Endodermal cell (in vitro differentiated cells): ENCODE data around the gene TMEM200C. TPM values are rescaled to one million over a fixed set of nuclear protein-coding genes. Genes with fewer than 3 reads are reported as not detected.

Experiments
- DNase-seq: peaks from one replicate; pipeline ENCODE4 v3.0.0-alpha.2; 2017
- H3K27ac ChIP-seq: 2 replicates; pipeline ENCODE4 v1.5.1; 2013; ENCODE audit warnings: mild to moderate bottlenecking, low read depth, low read length, moderate library complexity
- H3K27me3 ChIP-seq: 2 replicates; pipeline ENCODE4 v1.6.1; 2013; ENCODE audit warnings: mild to moderate bottlenecking, low read length, moderate library complexity; ENCODE audit not compliant: insufficient read depth, control insufficient read depth, poor library complexity, severe bottlenecking
- H3K36me3 ChIP-seq: 2 replicates; pipeline ENCODE4 v1.7.0; 2013; ENCODE audit warnings: mild to moderate bottlenecking, low read length, moderate library complexity; ENCODE audit not compliant: control insufficient read depth, insufficient read depth
- H3K4me1 ChIP-seq: one replicate; pipeline ENCODE4 v1.7.0; 2013; ENCODE audit warnings: low read length; ENCODE audit not compliant: control insufficient read depth, insufficient read depth
- H3K4me3 ChIP-seq: 2 replicates; pipeline ENCODE4 v1.5.1; 2013; ENCODE audit warnings: mild to moderate bottlenecking, low read length, moderate library complexity
- H3K9ac ChIP-seq: 2 replicates; pipeline ENCODE4 v1.6.1; 2013; ENCODE audit warnings: mild to moderate bottlenecking, low read length, moderate library complexity; ENCODE audit not compliant: poor library complexity, severe bottlenecking; ENCODE audit errors: extremely low read depth
- H3K9me3 ChIP-seq: 2 replicates; pipeline ENCODE4 v1.6.1; 2013; ENCODE audit warnings: mild to moderate bottlenecking, low read length, moderate library complexity; ENCODE audit not compliant: control insufficient read depth
- H3K27ac Mint-ChIP-seq: 2 replicates; pipeline ENCODE4 v1.8.0; 2020; ENCODE audit warnings: mixed read lengths
- H3K27me3 Mint-ChIP-seq: 2 replicates; pipeline ENCODE4 v1.8.0; 2021; ENCODE audit warnings: mild to moderate bottlenecking, mixed read lengths; ENCODE audit not compliant: insufficient read depth
- H3K36me3 Mint-ChIP-seq: 2 replicates; pipeline ENCODE4 v1.8.0; 2020; ENCODE audit warnings: low read depth, mixed read lengths
- H3K4me1 Mint-ChIP-seq: 2 replicates; pipeline ENCODE4 v1.8.0; 2020; ENCODE audit warnings: mixed read lengths
- H3K4me3 Mint-ChIP-seq: 2 replicates; pipeline ENCODE4 v1.8.0; 2020; ENCODE audit warnings: mild to moderate bottlenecking, moderate library complexity, mixed read lengths
- H3K9me3 Mint-ChIP-seq: 2 replicates; pipeline ENCODE4 v1.8.0; 2020; ENCODE audit warnings: mild to moderate bottlenecking, mixed read lengths
- WGBS, 2 experiments: methylation state at CpG; one replicate each; pipeline versions ENCODE4 v1.1.5 to v1.1.7; 2013; ENCODE audit warnings: missing lambda C conversion rate in 2 of 2, mixed read lengths in 1 of 2; ENCODE audit not compliant: insufficient coverage in 1 of 2, insufficient read length in 1 of 2; 5-methylcytosine and 5-hydroxymethylcytosine counted together
- microRNA-seq: library from miRNA; unstranded; fragments of <30 nt; microRNA quantifications from one replicate; pipeline ENCODE4 v1.2.0, GENCODE V29; 2020; ENCODE audit warnings: borderline microRNAs expressed
- total RNA-seq, 2 donors: library from RNA; stranded (reverse); fragmentation: NEBNext Ultra II Directional in 1 of 2; extraction: Animal tissue kit (Norgen Biotek cat#: 25700) in 1 of 2; gene quantifications; 2 replicates in 1 of 2; 3 replicates in 1 of 2; pipeline ENCODE4 v1.2.1, GENCODE V29; 2021
- TF ChIP-seq, protein P1 (sequence below): fragments of 200-600 bp; sonication (generic); conservative IDR thresholded peaks from 2 replicates; pipeline ENCODE4 v1.5.0; 2021; ENCODE audit warnings: antibody characterized with exemption, mild to moderate bottlenecking

TMEM200C gene
- total RNA-seq, 2 donors from 2014 or later = 4.7 to 7.3 TPM

DNA sequence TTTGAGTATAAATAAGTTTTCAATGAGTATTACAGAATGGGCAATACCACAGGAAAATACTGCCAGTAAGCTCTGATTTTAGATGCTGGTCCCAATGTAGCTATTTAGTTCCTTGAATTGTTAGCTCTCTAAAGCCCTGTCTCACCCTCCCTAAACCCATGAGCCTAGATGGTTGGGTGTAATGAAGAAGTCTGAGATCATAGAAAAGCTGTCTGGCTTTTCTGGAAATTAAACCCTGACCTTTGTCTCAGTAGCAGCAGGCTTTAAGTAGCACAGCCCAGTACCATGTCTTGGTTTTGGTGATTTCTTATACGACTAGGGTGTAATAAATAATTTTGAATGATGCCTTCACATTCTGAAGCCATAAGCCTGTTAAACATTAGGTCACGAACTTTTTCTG, 55.3 kb downstream of the TMEM200C start:
- Mint-ChIP-seq H3K36me3 (no peaks in the 10 kb centered on the region), H3K27ac (no peak overlapping the region), H3K4me3 (no peak overlapping the region), H3K4me1 (peaks cover 28% of the 10 kb centered on the region), H3K27me3 (no peaks in the 10 kb centered on the region), H3K9me3 (peaks cover 7% of the 10 kb centered on the region)
- H3K9ac ChIP-seq = no peak overlapping the region
- H3K9me3 ChIP-seq = no peaks in the 10 kb centered on the region
- no peaks in the 10 kb centered on the region for H3K36me3 ChIP-seq
- H3K27ac ChIP-seq = no peak overlapping the region
- TF ChIP-seq, protein P1, sequence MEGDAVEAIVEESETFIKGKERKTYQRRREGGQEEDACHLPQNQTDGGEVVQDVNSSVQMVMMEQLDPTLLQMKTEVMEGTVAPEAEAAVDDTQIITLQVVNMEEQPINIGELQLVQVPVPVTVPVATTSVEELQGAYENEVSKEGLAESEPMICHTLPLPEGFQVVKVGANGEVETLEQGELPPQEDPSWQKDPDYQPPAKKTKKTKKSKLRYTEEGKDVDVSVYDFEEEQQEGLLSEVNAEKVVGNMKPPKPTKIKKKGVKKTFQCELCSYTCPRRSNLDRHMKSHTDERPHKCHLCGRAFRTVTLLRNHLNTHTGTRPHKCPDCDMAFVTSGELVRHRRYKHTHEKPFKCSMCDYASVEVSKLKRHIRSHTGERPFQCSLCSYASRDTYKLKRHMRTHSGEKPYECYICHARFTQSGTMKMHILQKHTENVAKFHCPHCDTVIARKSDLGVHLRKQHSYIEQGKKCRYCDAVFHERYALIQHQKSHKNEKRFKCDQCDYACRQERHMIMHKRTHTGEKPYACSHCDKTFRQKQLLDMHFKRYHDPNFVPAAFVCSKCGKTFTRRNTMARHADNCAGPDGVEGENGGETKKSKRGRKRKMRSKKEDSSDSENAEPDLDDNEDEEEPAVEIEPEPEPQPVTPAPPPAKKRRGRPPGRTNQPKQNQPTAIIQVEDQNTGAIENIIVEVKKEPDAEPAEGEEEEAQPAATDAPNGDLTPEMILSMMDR = no peak
- H3K4me3 ChIP-seq = no peak overlapping the region
- WGBS, 2 experiments = 91% methylated on average over 2 of the region's 2 CpGs; no CpG with 5 or more reads in 1 of the 2 experiments
- no peak for DNase-seq
- peaks cover 12% of the 10 kb centered on the region for H3K4me1 ChIP-seq
- H3K27me3 ChIP-seq = no peaks in the 10 kb centered on the region

DNA sequence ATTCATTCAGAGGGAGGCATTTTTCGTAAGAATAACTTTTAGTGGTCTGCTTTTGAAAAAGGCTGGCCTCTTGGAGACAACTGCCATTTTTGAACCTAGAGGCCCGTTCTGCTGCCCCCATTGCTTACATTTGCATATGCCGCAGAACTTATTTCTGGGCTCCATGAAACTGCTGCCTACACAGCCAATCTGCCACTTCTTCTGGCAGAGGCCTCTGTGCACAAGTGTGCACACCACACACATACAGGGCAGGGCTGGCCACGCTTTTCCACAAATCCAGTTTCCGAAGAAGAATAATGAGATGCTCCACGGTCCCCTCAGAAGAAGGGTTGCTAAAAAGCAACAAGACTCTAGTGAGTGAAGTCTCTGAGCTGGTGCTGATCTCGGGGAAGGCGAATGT, 56.2 kb downstream of the TMEM200C start:
- H3K36me3 Mint-ChIP-seq = no peaks in the 10 kb centered on the region
- no peak for DNase-seq
- Histone ChIP-seq H3K27ac (no peak overlapping the region), H3K4me1 (peaks cover 12% of the 10 kb centered on the region), H3K27me3 (no peaks in the 10 kb centered on the region), H3K4me3 (no peak overlapping the region), H3K9me3 (no peaks in the 10 kb centered on the region), H3K36me3 (no peaks in the 10 kb centered on the region), H3K9ac (no peak overlapping the region)
- H3K4me3 Mint-ChIP-seq = no peak overlapping the region
- H3K4me1 Mint-ChIP-seq = peaks cover 38% of the 10 kb centered on the region
- no peaks in the 10 kb centered on the region for H3K27me3 Mint-ChIP-seq
- no peaks in the 10 kb centered on the region for H3K9me3 Mint-ChIP-seq
- H3K27ac Mint-ChIP-seq = no peak overlapping the region
- TF ChIP-seq, protein P1 = no peak
- WGBS, 2 experiments = 98% methylated on average over 8 of the region's 8 CpGs

Small RNA genes within 50 kb of the gene (microRNA-seq; reads per million reads assigned to microRNA genes)
- gene MIR3976 = not detected
